HG03460 (cell line): ENCODE measurements around the gene NEDD4.
"Not testable (repeated sequence)": the region's sequence is repeated elsewhere in the genome, so short reads cannot be mapped to it uniquely, and the experiment has no call there.

Experiments used
- ATAC-seq: cut with Tn5 transposase; IDR thresholded peaks from one replicate; pipeline ENCODE4 v1.9.1; 2021; ENCODE audit not compliant: unreplicated experiment

Gene NEDD4

GRCh38 chr15:55959744-55960447, 33.5 kb downstream of the NEDD4 start:
- no peak for ATAC-seq

GRCh38 chr15:55958349-55958748, 35.1 kb downstream of the NEDD4 start:
- ATAC-seq = no peak

- ATAC-seq = no peak
Observed at GRCh38 chr15:55954862-55955605, 38.4 kb downstream of the NEDD4 start.

DNA sequence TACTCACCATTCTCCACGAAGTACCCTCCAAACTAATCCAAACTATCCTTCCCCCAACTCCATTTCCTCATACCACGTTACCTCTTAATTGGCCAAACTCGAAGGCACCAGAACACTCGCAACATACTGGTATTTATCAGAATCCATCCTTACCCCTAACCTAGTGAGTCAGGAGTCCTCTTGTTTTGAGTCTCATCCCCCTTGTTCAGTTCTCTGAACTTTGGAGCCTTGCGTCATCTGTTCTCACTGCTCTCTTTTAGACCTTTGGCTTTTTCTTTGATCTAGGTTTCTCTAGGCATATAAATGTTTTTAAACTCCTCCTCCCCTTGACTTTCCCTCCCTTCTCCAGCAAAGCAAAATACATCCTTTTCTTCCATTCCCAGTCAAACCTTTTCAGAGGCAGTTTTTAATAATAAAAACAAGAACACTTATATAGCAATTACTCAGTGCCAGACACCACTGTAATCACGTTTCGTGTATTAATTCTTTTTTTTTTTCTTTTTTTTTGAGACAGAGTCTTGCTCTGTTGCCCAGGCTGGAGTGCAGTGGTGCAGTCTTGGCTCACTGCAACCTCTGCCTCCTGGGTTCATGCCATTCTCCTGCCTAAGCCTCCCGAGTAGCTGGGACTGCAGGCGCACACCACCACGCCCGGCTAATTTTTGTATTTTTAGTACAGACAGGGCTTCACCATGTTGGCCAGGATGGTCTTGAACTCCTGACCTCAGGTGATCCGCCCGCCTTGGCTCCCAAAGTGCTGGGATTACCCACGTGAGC, 40.7 kb downstream of the NEDD4 start:
- ATAC-seq = not testable (repeated sequence)

DNA sequence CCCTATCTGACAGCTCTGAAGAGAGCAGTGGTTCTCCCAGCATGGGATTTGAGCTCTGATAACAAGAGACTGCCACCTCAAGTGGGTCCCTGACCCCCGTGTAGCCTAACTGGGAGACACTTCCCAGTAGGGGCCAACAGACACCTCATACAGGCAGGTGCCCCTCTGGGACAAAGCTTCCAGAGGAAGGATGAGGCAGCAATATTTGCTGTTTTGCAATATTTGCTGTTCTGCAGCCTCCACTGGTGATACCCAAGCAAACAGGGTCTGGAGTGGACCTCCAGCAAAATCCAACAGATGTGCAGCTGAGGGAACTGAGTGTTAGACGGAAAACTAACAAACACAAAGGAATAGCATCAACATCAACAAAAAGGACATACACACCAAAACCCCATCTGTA, 48.8 kb downstream of the NEDD4 start:
- not testable (repeated sequence) for ATAC-seq

GRCh38 chr15:55942332-55942731, 51.1 kb downstream of the NEDD4 start:
- no peak for ATAC-seq

DNA sequence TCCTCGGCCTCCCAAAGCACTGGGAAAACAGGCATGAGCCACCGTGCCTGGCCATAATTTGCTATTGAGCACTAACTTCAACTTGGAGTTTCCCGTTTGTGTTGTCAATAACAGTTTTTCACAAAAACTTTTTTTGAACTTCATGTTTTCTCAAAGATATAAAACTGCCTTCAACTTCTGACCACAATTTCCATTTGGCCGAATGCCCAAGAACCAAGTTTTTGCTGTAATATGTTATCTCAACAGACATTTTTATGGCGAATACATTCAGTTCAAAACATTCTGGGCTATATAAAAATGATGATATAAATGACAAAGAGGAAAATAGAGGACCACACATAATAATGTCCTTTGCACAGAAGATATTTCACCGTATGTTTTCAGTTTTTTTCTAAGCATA, 56.4 kb downstream of the NEDD4 start:
- ATAC-seq = no peak

DNA sequence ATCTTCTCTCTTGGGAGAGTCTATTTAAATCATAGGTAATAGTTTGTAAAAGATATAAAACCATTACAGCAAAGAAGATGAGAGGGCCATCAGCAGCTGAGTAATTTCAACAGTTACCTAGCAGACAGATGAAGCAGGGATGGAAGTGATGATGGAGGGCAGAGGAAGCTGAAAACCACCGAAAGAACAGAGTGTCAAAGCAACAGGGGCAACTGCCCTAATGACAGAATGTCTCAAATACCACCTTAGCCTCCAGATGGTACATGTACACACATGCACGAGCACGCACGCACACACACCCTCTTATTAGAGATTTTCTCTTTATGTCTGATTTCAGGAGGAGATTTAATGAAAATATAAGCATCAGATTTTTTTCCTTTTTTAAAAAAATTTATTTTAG, 64.5 kb downstream of the NEDD4 start:
- ATAC-seq = no peak

GRCh38 chr15:55921744-55922143, 71.7 kb downstream of the NEDD4 start:
- no peak for ATAC-seq

GRCh38 chr15:55917881-55918296, 75.5 kb downstream of the NEDD4 start:
- ATAC-seq = no peak

GRCh38 chr15:55916666-55917409, 76.6 kb downstream of the NEDD4 start:
- no peak for ATAC-seq

GRCh38 chr15:55915876-55916567, 77.4 kb downstream of the NEDD4 start:
- no peak for ATAC-seq

- ATAC-seq = no peak
Observed at GRCh38 chr15:55915221-55915620, 78.2 kb downstream of the NEDD4 start.

DNA sequence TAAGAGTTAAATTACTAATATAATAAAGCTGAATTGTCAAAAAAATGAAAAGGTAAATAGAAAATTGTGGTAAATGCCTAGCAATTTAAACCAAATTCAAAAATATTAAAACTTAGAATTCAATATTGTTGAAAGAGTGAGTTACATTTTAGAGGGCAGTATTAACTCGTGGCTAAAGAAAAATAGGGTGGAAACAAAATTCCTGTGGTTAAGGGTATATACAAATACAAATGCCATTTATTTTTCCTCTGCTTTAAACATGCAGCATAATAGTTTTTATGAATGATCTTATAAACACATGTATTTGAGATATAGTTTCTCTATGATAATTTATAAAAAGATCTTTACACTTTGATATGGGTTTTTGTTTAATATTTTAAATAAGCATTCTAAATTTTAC, 79.0 kb downstream of the NEDD4 start:
- no peak for ATAC-seq

GRCh38 chr15:55912982-55913381, 80.4 kb downstream of the NEDD4 start:
- no peak for ATAC-seq

GRCh38 chr15:55909036-55909811, 84.2 kb downstream of the NEDD4 start:
- no peak for ATAC-seq

DNA sequence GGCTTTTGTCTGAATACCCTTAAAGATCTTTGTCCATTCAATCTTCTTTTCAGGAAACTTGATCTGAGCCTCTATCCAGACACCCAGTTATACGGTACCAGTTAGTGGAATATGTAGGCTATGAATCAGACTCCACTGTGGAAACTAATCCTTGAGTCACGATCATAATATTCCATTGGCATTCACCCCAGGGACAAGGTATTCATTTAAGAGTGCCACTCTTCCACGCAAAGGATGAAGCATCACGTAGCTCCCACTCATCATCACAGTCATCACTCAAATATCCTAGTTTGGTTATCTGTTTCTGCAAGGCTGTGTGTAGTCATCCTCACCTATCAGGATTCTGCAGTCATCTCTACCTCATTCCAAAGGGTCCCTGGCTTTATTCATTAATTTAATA, 85.6 kb downstream of the NEDD4 start:
- ATAC-seq = no peak

- ATAC-seq = no peak
Observed at GRCh38 chr15:55902981-55903380, 90.4 kb downstream of the NEDD4 start.

DNA sequence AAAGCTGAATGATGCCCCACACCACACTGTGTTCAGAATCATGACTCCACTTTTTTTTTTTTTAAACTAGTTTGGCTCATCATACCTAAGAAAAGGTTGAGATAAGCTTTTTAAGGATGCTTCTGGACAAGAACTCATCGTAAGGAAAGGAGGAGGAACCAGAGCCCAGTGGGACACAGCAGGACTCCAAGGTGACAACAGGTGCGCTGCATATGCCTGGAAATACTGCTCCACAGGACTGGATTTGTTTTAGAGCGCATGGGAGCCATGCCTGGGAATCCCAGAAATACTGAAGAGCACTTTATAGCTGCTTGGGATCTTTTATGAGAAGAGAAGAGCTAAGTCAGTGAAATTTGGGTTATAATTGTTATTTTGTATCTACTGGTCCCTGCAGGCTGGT, 93.4 kb downstream of the NEDD4 start:
- no peak for ATAC-seq

DNA sequence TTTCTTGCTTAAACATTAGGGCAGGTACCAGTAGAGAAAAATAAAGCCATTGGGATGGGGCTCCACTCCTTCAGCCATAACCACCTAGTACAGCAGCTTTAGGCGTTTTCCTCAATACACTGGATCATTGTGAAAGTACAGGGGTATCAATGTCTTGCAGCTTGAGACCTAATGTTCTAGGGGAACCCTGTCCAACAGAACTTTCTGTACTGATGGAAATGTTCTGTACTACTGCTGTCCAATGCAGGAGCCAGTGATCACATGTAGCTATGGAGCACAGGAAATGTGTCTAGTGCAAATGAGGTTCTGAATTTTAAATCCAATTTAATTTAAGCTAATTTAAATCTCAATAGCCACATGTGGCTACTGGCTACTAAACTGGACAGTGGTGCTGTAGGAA, 93.9 kb downstream of the NEDD4 start:
- ATAC-seq = no peak
